HG03280 (cell line): Measurements from ENCODE around the gene EIF2A.

Experiments used
- ATAC-seq: cut with Tn5 transposase; IDR thresholded peaks from one replicate; pipeline ENCODE4 v1.9.1; 2021; ENCODE audit warnings: mild to moderate bottlenecking, moderate library complexity; ENCODE audit not compliant: unreplicated experiment

The EIF2A gene

DNA sequence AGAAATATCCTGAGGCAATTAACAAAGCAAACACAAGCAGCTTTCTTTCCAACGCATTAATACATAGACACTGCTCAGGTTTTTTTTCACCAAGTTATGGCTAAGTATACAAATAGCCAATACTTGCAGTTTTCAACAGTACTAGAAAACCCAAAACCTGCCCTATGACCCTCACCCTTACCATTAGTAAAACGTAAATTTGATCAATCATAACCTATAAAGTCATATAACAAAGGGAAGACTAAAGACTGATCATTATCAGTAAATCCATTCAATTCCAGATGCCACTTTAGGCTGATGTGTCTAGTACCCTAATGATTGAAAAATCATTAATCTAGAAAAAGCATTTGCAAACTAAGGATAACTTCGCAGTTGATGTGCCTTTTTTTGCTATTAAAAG, 3.5 kb upstream of the EIF2A start:
- ATAC-seq, result no peak

- no peak for ATAC-seq
These were observed 3.1 kb upstream of the EIF2A start for GRCh38 chr3:150543531-150543930.

DNA sequence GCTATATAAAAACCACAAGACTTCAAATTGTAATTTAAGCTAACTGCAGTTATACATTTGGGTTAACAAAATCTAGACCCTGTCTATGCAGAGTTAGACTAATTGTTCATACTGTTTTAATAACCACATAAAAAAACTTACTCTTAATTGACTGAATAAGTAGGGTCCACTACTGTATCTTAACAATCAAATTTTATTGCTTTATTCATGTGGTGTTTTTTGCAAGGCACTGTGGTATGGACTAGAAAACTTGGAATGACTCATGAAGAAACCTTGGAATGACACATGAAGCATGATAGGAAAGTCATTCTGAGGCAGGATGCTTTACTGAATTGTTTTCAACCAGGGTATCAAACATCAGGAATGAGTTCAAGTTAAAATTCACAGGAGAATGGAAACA, 2.5 kb upstream of the EIF2A start:
- ATAC-seq, result no peak

- no peak for ATAC-seq
These were observed 1.9 kb upstream of the EIF2A start for GRCh38 chr3:150544726-150545125.

DNA sequence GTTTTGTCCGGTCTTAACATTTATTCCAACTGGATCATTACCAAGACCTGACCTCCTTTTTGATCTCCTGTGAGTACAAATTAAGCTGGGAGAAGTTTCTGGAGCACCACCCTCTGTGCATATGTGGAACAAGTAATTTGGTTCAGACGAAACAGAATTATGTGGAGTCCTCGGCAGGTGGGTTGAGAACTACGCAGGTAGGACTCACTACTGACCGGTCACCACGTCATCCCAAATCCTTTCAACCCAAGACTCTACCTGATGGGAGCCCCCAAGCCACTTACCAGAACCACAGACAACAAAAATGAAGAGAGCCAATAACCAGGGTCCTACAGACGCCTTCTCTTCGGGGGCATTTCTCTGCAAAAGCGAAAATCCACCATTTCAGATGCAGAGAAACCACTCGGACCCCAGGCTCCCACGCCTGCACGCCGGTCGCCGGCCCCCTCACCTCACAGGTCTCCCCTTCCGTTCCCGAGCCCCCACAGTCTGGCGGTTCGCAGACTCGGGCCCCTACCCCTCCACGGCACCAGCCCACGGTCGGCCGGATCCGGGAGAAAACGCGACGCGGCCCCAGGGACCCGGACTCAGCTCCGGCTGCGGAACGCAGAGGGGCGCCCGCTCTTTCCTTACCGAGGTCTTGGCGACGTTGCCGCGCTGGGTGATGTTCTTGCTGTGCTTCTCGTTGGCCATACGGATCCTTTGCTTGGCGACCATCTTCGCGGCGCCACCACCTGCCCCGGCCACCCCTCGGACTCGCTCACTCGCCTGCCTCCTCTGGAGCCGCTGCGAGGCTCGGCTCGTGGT, 965 bp upstream of the EIF2A start:
- no peak for ATAC-seq

DNA sequence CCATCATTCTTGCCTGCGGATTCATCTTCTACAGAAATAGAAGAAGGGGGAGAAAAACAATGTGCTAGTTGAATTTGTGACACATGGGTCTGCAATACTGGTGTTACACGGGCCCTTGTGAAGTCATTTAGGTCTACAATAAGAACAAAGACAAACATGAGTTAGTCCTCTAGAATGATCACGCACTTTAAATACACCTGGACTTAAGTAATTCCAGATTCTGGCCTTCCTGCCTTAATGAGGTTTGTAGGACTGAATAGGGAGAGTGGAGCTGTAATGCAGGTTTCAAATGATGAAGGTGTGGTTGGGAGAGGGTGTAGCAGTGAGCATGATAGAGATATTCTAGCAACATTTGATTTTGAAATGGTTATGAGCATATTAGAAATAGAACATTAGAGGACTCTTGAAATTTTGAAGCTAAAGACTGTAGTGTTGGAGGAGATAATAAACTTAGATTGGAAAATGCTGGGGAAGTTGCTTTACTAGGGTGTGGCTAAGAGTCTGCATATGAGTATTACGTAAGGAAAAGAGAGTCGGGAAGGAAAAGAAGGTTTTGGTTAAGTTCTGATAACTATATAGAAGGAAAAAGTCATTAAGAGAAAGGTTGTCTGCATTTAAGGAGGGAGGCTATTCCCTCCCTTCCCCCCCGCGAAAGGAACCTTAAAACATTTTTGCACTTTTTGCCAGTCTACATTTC, 606 bp downstream of the EIF2A start:
- ATAC-seq, result no peak

- ATAC-seq, result no peak
These were observed 9.4 kb downstream of the EIF2A start for GRCh38 chr3:150555859-150556436.

DNA sequence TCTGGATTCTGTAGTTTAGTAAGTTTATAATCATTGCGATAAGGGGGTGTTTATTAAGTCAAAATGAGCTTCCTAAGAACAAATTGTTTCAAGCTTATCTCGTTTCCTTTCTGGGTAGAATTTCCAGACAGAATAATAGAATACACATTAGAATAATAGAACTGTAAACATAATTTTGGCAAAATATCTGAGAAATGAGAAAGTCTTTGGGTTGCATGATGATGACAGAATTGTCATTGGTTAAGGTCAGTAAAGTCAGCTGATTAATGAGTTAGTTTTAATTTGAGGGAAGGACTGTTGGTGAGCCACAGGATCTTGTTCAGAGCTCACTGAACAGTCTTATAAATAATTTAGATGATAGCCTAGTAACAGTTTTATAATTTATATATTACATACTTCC, 10.2 kb downstream of the EIF2A start:
- ATAC-seq, result no peak

DNA sequence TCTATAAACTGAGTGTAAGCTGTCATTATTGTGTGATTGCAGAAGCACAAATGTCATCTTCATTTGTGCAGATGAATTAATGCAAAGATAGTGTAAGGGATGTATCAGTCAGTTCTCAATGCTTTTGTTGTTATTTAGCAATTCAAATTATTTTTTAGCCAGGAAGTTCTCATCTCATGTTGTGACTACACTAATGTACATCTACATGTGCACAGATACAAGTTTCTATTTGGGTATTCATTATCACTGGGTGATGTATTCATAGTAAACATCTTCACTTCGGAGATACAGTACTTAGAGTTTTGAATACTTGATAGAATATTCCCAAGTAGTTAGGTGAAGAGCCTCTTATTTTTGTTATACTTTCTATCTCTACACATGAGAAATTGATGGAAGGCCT, 11.1 kb downstream of the EIF2A start:
- ATAC-seq, result no peak

DNA sequence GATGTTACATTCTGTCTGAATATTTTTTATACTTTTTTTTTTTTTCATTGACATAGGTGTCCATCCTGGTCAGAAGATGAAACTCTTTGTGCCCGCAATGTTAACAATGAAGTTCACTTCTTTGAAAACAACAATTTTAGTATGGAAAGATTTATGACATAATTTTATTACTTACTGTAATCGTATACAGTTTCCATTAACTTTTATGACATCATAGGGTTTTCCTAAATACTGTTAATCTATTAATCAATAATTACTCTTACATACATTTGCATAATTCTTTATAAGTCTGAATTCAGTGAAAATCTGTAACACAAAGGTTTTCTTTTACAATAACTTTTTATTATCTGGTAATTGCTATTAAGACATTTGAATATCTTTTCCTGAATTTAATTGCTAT, 17.7 kb downstream of the EIF2A start:
- no peak for ATAC-seq

DNA sequence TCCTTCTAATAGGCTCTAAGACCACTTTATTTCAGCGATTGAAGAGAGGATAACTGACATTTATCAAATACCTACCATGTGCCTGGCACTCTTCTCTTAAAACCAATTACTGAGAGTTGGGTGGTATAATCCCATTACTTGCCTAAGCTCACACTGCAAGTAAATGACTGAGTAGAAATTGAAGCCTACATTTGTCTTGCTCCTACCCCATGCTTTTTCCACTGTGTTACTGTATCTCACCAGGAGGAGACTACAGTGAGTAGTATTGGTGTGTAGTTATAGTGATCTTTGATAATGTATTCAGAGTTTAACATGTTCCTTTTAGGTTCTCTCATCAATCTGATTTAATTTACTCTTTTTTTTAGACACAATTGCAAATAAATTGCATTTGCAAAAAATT, 20.7 kb downstream of the EIF2A start:
- ATAC-seq, result no peak

DNA sequence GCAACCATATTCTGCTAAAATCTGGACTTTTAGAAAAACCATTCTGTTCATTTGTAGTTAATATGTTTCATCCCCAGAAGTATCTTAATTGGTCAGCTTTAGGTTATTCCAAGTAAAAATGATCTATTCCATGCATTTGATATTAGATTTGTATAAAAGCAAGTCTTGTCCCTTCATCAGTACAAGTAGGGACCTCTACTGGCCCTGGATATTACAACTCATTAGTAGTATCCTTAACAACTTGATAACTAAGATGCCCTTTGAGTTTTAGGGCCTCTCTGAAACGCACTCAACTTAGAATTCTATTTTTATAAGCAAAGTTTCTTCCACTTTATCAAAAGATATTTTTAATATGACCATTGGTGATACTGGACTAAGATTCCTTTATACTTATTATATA, 31.3 kb downstream of the EIF2A start:
- ATAC-seq, result no peak

DNA sequence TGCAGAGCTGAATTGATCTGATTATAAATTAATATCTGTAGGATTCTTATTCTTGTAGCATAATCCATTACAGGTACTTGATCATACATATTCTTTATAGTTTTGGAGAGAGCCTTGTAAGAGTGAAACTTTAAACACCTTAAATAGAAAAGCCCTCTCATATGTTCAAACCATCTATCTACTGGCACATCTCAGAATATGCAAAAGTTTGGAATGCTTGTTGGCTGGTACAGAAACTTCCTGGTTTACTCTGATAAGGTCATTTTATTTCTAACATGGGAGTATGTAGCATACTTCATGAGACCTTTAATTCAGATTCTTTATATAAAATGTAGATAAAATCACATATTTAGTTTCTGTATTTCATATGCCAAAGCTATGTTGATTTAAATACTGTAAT, 34.6 kb downstream of the EIF2A start:
- no peak for ATAC-seq

DNA sequence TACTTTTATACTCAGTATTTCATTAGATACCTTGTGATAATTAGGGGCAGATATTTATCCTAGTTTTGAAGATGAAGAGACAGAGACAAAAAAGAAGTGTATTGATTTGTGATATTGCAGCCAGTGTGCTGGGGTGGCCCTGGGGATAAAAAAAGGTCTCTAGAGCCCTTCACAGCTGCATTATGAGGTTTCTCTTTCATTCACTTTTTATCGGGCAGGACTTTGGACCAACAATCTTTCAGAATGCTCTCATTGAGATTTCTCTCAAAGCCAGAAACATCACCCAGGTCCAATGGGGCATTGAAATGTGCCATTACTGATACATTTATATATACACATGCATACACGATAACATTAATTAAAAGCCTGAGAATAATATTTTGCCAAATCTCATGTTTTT, 36.0 kb downstream of the EIF2A start:
- peak; percentile 64 for ATAC-seq

DNA sequence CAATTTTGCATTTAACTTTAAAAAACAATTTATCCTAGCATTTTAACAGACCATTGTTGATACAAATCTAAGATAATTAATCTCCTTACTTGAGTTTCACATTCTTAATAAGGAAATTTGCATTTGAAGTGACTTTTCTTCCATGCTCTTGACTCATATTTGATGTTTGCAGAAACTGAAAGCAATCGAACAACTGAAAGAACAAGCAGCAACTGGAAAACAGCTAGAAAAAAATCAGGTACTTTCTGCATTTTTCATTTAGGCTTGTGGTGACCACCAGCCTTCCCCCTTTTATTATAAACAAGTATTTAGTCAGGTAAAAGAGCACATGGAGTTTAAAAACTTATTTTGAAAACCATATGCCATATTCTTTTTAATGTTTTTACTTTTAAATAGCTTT, 36.4 kb downstream of the EIF2A start:
- ATAC-seq, result peak; percentile 66

GRCh38 chr3:150588027-150588830, 41.6 kb downstream of the EIF2A start:
- no peak for ATAC-seq

DNA sequence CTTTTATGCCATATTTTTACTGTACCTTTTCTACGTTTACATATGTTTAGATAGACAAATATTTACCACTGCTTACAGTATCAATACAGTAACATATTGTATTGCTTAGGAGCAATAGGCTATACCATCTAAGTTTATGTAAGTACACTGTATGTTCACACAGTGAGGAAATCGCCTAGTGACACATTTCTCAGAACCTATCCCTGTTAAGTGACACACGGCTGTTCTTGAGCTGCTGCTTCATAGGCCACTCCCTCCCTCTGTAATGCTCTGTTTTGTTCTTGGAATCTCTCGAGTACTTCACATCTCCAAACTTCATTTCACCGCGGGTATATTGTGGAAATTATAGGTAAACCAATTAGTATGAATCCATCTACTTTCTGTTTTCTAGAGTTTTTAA, 43.2 kb downstream of the EIF2A start:
- ATAC-seq, result no peak

DNA sequence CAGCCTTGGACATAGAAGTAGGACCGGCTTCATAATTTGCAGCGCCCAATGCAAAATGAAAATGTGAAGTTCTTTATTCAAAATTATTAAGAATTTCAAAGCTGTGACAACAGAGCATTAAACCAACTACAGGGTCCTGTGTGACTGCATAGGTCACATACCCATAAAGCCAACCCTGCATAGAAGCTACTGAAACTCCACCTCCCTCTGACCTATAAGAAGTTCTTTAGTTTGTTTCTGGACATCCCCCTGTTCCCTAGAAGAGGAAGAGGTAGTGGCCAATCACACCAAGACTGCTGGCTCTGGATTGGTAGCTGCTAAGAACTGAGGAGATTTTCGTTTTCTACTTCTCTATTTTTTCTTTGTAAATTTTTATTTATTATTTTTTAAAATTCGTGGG, 47.6 kb downstream of the EIF2A start:
- no peak for ATAC-seq

- ATAC-seq, result no peak
These were observed 51.1 kb downstream of the EIF2A start for GRCh38 chr3:150597646-150598045.

- ATAC-seq, result no peak
These were observed 53.2 kb downstream of the EIF2A start for GRCh38 chr3:150599611-150600297.
